Measurements from ENCODE around the gene CD99.

DNA sequence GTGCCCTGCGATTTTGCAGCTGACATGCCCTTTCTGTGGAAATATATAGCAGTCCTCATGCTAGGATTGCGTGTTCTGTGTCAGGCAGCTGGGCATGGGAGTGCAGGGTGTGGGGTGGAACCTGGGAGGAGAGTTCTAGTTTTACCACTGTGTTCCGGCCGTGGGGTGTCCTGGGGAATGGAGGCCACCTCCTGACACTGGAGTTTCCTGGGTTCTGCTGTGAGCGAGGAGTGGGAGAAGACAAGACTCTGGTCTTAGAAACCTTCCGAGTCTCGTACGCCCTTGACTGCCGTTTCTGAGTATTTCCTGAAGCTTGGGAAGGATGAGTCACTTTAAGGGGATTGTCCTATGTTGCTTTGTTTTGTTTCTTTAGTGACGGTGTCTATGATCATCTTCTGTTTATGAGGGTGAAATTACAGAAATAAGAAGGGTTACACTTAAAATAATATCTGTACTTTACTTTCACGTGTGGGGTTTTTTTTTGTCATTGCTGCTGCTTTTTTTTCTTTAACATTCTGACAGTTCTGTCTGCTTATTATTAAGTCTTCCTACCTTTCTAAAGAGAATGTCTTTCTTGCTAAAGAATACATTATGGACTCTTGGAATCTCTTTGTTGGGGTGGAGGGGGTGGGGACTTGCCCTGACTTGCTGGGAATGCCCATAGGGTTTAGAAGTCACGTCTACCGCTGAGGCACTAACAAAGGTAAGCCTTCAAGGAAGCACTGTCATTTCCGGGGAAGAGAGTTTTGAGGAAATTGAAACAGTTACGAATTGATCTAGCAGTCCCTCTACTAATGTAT lies 19.1 kb downstream of the CD99 start:
- no peak for TF ChIP-seq POLR2A (IDR thresholded peaks at IDR 0.05; ENCODE audit: low read length)
- no peak for TF ChIP-seq GATA1 (IDR thresholded peaks at IDR 0.05; ENCODE audit: low read depth, low read length)
